ENCODE measurements around the gene TP53I11. TPM values are rescaled to one million over a fixed set of nuclear protein-coding genes. Genes with fewer than 3 reads are reported as not detected.

Gene TP53I11
- total RNA-seq: 83.6 and 85.6 TPM in 2 replicates
- long read RNA-seq, partial matches to known transcripts: 0 of 10 reads
- long read RNA-seq, other reads (novel, unspliced or antisense): 10 of 10 reads

- Mint-ChIP-seq H3K9me3 (no peaks in the 10 kb centered on the region), H3K4me1 (peaks cover 61% of the 10 kb centered on the region), H3K27ac (ENCODE audit: unreplicated experiment) (peak within 1 kb of the TSS; percentile 12), H3K4me3 (peak within 1 kb of the TSS; percentile 95), H3K36me3 (ENCODE audit: low read depth) (peaks cover 2% of the 10 kb centered on the region), H3K27me3 (ENCODE audit: low read depth) (peaks cover 13% of the 10 kb centered on the region)
- peak; percentile 68 for DNase-seq (ENCODE audit: low read depth, low spot score)
- peak; percentile 92 for TF ChIP-seq CTCF (conservative IDR thresholded peaks at IDR 0.05)
These were observed at the start of gene TP53I11 for GRCh38 chr11:44950625-44951476. Gene TP53I11 (minus strand): TSS chr11:44950883. CDS start chr11:44938335, 12,548 bp downstream.

GRCh38 chr11:44999068-44999467, 48.4 kb upstream of the TP53I11 start:
- Mint-ChIP-seq H3K27ac (ENCODE audit: unreplicated experiment) (no peak overlapping the region), H3K9me3 (peaks cover 3% of the 10 kb centered on the region), H3K36me3 (ENCODE audit: low read depth) (no peaks in the 10 kb centered on the region), H3K4me3 (no peak overlapping the region), H3K4me1 (no peaks in the 10 kb centered on the region), H3K27me3 (ENCODE audit: low read depth) (no peaks in the 10 kb centered on the region)
- TF ChIP-seq CTCF (conservative IDR thresholded peaks at IDR 0.05): no peak
- DNase-seq (ENCODE audit: low read depth, low spot score): no peak

GRCh38 chr11:44998051-44998450, 47.4 kb upstream of the TP53I11 start:
- Mint-ChIP-seq H3K27me3 (ENCODE audit: low read depth) (no peaks in the 10 kb centered on the region), H3K4me1 (no peaks in the 10 kb centered on the region), H3K27ac (ENCODE audit: unreplicated experiment) (no peak overlapping the region), H3K36me3 (ENCODE audit: low read depth) (no peaks in the 10 kb centered on the region), H3K4me3 (no peak overlapping the region), H3K9me3 (peaks cover 3% of the 10 kb centered on the region)
- no peak for DNase-seq (ENCODE audit: low read depth, low spot score)
- TF ChIP-seq CTCF (conservative IDR thresholded peaks at IDR 0.05): no peak

- DNase-seq (ENCODE audit: low read depth, low spot score): no peak
- Mint-ChIP-seq H3K4me3 (no peak overlapping the region), H3K36me3 (ENCODE audit: low read depth) (no peaks in the 10 kb centered on the region), H3K27ac (ENCODE audit: unreplicated experiment) (no peak overlapping the region), H3K4me1 (no peaks in the 10 kb centered on the region), H3K27me3 (ENCODE audit: low read depth) (no peaks in the 10 kb centered on the region), H3K9me3 (peaks cover 3% of the 10 kb centered on the region)
- no peak for TF ChIP-seq CTCF (conservative IDR thresholded peaks at IDR 0.05)
These were observed 46.9 kb upstream of the TP53I11 start for GRCh38 chr11:44997566-44997965.

- no peak for DNase-seq (ENCODE audit: low read depth, low spot score)
- H3K27ac Mint-ChIP-seq (ENCODE audit: unreplicated experiment): no peak overlapping the region
These were observed 44.1 kb upstream of the TP53I11 start for GRCh38 chr11:44994753-44995152.

More at GRCh38 chr11:44994753-44995152, 44.1 kb upstream of the TP53I11 start:
- no peak overlapping the region for H3K4me3 Mint-ChIP-seq
- no peaks in the 10 kb centered on the region for H3K9me3 Mint-ChIP-seq
- peaks cover 7% of the 10 kb centered on the region for H3K4me1 Mint-ChIP-seq
- peaks cover 4% of the 10 kb centered on the region for H3K27me3 Mint-ChIP-seq (ENCODE audit: low read depth)
- TF ChIP-seq CTCF (conservative IDR thresholded peaks at IDR 0.05): no peak
- no peaks in the 10 kb centered on the region for H3K36me3 Mint-ChIP-seq (ENCODE audit: low read depth)
